Mesenchymal stem cell (in vitro differentiated cells and primary cell): ENCODE measurements around the gene SRPK3.
"Not testable (repeated sequence)": the region's sequence is repeated elsewhere in the genome, so short reads cannot be mapped to it uniquely, and the experiment has no call there.

ENCODE experiments used
- DNase-seq: peaks from one replicate; pipeline ENCODE4 v3.0.0-alpha.2; 2013
- H2AFZ ChIP-seq: one replicate; pipeline ENCODE4 v1.6.1; 2013; ENCODE audit warnings: low read depth, mild to moderate bottlenecking, control low read depth, inconsistent platforms, low read length, moderate library complexity
- H2AK5ac ChIP-seq: 2 replicates; pipeline ENCODE4 v1.6.1; 2013; ENCODE audit warnings: low read length, moderate library complexity, mild to moderate bottlenecking, inconsistent platforms; ENCODE audit not compliant: severe bottlenecking
- H2BK120ac ChIP-seq: one replicate; pipeline ENCODE4 v1.6.1; 2013; ENCODE audit warnings: low read depth, mild to moderate bottlenecking, inconsistent platforms, low read length, moderate library complexity
- H2BK12ac ChIP-seq, 2 experiments: one replicate each; pipeline ENCODE4 v1.6.1; 2013; ENCODE audit warnings: inconsistent platforms in 2 of 2, low read length in 2 of 2, mild to moderate bottlenecking in 2 of 2, moderate library complexity in 2 of 2, control low read depth in 1 of 2
- H2BK15ac ChIP-seq: one replicate; pipeline ENCODE4 v1.6.1; 2013; ENCODE audit warnings: mild to moderate bottlenecking, low read depth, inconsistent platforms; ENCODE audit not compliant: poor library complexity, severe bottlenecking
- H2BK5ac ChIP-seq: 2 replicates; pipeline ENCODE4 v1.6.1; 2013; ENCODE audit warnings: low read depth, mild to moderate bottlenecking, low read length, control low read depth, inconsistent platforms; ENCODE audit not compliant: poor library complexity, severe bottlenecking
- H3K14ac ChIP-seq, 2 experiments: one replicate each; pipeline ENCODE4 v1.6.1; 2013; ENCODE audit warnings: inconsistent platforms in 2 of 2, low read length in 2 of 2, control low read depth in 1 of 2, mild to moderate bottlenecking in 1 of 2, moderate library complexity in 1 of 2
- H3K18ac ChIP-seq, 2 experiments: one replicate each; pipeline ENCODE4 v1.6.1; 2013; ENCODE audit warnings: inconsistent platforms in 2 of 2, low read length in 2 of 2, control low read depth in 1 of 2, low read depth in 1 of 2, mild to moderate bottlenecking in 1 of 2
- H3K23ac ChIP-seq, 2 experiments: one replicate each; pipeline ENCODE4 v1.6.1; 2013; ENCODE audit warnings: inconsistent platforms in 2 of 2, low read length in 2 of 2, mild to moderate bottlenecking in 2 of 2, moderate library complexity in 2 of 2, control low read depth in 1 of 2
- H3K27ac ChIP-seq: 2 replicates; pipeline ENCODE4 v1.5.1; 2013; ENCODE audit warnings: mild to moderate bottlenecking, moderate library complexity, low read length, control low read depth, inconsistent platforms; ENCODE audit not compliant: poor library complexity, severe bottlenecking
- H3K27me3 ChIP-seq, 2 experiments: 2 replicates each; pipeline versions ENCODE4 v1.6.1 to v1.7.0; 2013; ENCODE audit warnings: low read length in 2 of 2, mild to moderate bottlenecking in 2 of 2, moderate library complexity in 2 of 2, control low read depth in 1 of 2, inconsistent platforms in 1 of 2; ENCODE audit not compliant: control insufficient read depth in 1 of 2, insufficient read depth in 1 of 2
- H3K36me3 ChIP-seq, 2 experiments: 2 replicates each; pipeline versions ENCODE4 v1.6.1 to v1.7.0; 2013; ENCODE audit warnings: low read length in 2 of 2, control low read depth in 1 of 2, inconsistent platforms in 1 of 2, low read depth in 1 of 2, mild to moderate bottlenecking in 1 of 2; ENCODE audit not compliant: insufficient read depth in 2 of 2, control insufficient read depth in 1 of 2
- H3K4ac ChIP-seq, 2 experiments: one replicate each; pipeline ENCODE4 v1.6.1; 2013; ENCODE audit warnings: inconsistent platforms in 2 of 2, low read length in 2 of 2, mild to moderate bottlenecking in 2 of 2, moderate library complexity in 2 of 2, control low read depth in 1 of 2, low read depth in 1 of 2
- H3K4me1 ChIP-seq: 2 replicates; pipeline ENCODE4 v1.6.1; 2013; ENCODE audit warnings: low read depth, low read length, control low read depth; ENCODE audit not compliant: control insufficient read depth, insufficient read depth
- H3K4me2 ChIP-seq: 2 replicates; pipeline ENCODE4 v1.6.1; 2013; ENCODE audit warnings: low read length, mild to moderate bottlenecking, inconsistent platforms; ENCODE audit not compliant: poor library complexity, severe bottlenecking
- H3K4me3 ChIP-seq, 2 experiments: 2 replicates each; pipeline versions ENCODE4 v1.5.1 to v1.7.0; 2013; ENCODE audit warnings: low read length in 2 of 2, mild to moderate bottlenecking in 2 of 2, control low read depth in 1 of 2, low read depth in 1 of 2; ENCODE audit not compliant: insufficient read depth in 1 of 2
- H3K79me1 ChIP-seq: replicated peaks from 2 replicates; pipeline ENCODE4 v1.6.1; 2013; ENCODE audit warnings: mild to moderate bottlenecking, control low read depth, low read length, inconsistent platforms; ENCODE audit not compliant: poor library complexity, severe bottlenecking
- H3K9ac ChIP-seq: 2 replicates; pipeline ENCODE4 v1.7.0; 2013; ENCODE audit warnings: mild to moderate bottlenecking, low read length, moderate library complexity
- H3K9me3 ChIP-seq: 2 replicates; pipeline ENCODE4 v1.7.0; 2013; ENCODE audit warnings: mild to moderate bottlenecking, low read length; ENCODE audit not compliant: control insufficient read depth
- H4K8ac ChIP-seq: one replicate; pipeline ENCODE4 v1.6.1; 2013; ENCODE audit warnings: inconsistent platforms, mild to moderate bottlenecking, low read length, moderate library complexity
- H4K91ac ChIP-seq: one replicate; pipeline ENCODE4 v1.6.1; 2013; ENCODE audit warnings: mild to moderate bottlenecking, low read length, inconsistent platforms
- WGBS: methylation state at CpG from one replicate; pipeline ENCODE4 v1.1.7; 2013; ENCODE audit warnings: mixed read lengths; 5-methylcytosine and 5-hydroxymethylcytosine counted together

Gene SRPK3

GRCh38 chrX:153743468-153744209, 37.2 kb upstream of the SRPK3 start:
- H2BK5ac ChIP-seq, H2BK15ac ChIP-seq, H3K27ac ChIP-seq, H2BK120ac ChIP-seq, H2AFZ ChIP-seq, H3K79me1 ChIP-seq, H3K4ac ChIP-seq, H4K91ac ChIP-seq, H3K14ac ChIP-seq, H2AK5ac ChIP-seq, H3K27me3 ChIP-seq, H3K9ac ChIP-seq, H2BK12ac ChIP-seq, DNase-seq, H3K23ac ChIP-seq, H3K18ac ChIP-seq, H3K9me3 ChIP-seq, H3K4me2 ChIP-seq, H3K4me1 ChIP-seq: not testable (repeated sequence)
- Histone ChIP-seq H4K8ac (peak overlapping the region; percentile 69), H3K4me3 (peak overlapping the region in 1 of 2 experiments; percentile 18), H3K36me3 (peaks cover under 1 to 12% of the 10 kb centered on the region in 2 experiments)
- WGBS, result 12% methylated on average over 9 of the region's 35 CpGs

- no peak overlapping the region for H2AFZ ChIP-seq
- no peak overlapping the region for H3K14ac ChIP-seq
- peak overlapping the region in 1 of 2 experiments; percentile 18 for H3K4me3 ChIP-seq
- 33% methylated on average over 25 of the region's 38 CpGs for WGBS
- H2BK120ac ChIP-seq, result no peak overlapping the region
- H3K27me3 ChIP-seq, result peaks cover 0 to 8% of the 10 kb centered on the region in 2 experiments
- H2BK5ac ChIP-seq, result no peak overlapping the region
- peak overlapping the region; percentile 69 for H4K8ac ChIP-seq
- H2BK15ac ChIP-seq, result no peak overlapping the region
- DNase-seq, result no peak
- H3K4me2 ChIP-seq, result no peak overlapping the region
- H3K36me3 ChIP-seq, result peaks cover 0 to 12% of the 10 kb centered on the region in 2 experiments
- peaks cover 5% of the 10 kb centered on the region for H3K4me1 ChIP-seq
- H3K27ac ChIP-seq, result no peak overlapping the region
- H3K18ac ChIP-seq, result no peak overlapping the region
- no peak overlapping the region for H3K9ac ChIP-seq
- peaks cover under 1% of the 10 kb centered on the region for H3K9me3 ChIP-seq
- no peaks in the 10 kb centered on the region for H3K79me1 ChIP-seq
- H2BK12ac ChIP-seq, result no peak overlapping the region
- H4K91ac ChIP-seq, result no peak overlapping the region
- H3K23ac ChIP-seq, result no peak overlapping the region
- H2AK5ac ChIP-seq, result no peak overlapping the region
- H3K4ac ChIP-seq, result no peak overlapping the region
These were observed 36.4 kb upstream of the SRPK3 start for GRCh38 chrX:153744210-153745066.

GRCh38 chrX:153745067-153745433, 35.8 kb upstream of the SRPK3 start:
- H3K36me3 ChIP-seq, H3K9ac ChIP-seq, H3K4me3 ChIP-seq, H3K9me3 ChIP-seq, H3K4me2 ChIP-seq, H3K14ac ChIP-seq, H3K4ac ChIP-seq, H2BK120ac ChIP-seq, H2AFZ ChIP-seq, H3K18ac ChIP-seq, H2BK5ac ChIP-seq, H3K23ac ChIP-seq, H4K8ac ChIP-seq, H2AK5ac ChIP-seq, H3K4me1 ChIP-seq, H3K27ac ChIP-seq, DNase-seq, H4K91ac ChIP-seq, H3K27me3 ChIP-seq, H2BK12ac ChIP-seq, H3K79me1 ChIP-seq, H2BK15ac ChIP-seq: not testable (repeated sequence)
- 73% methylated on average over 8 of the region's 12 CpGs for WGBS

GRCh38 chrX:153746359-153746758, 34.5 kb upstream of the SRPK3 start:
- no peak overlapping the region for H2AK5ac ChIP-seq
- H3K36me3 ChIP-seq, result no peaks in the 10 kb centered on the region
- peaks cover 5% of the 10 kb centered on the region for H3K4me1 ChIP-seq
- no peak overlapping the region for H3K23ac ChIP-seq
- no peak for DNase-seq
- H3K4me2 ChIP-seq, result no peak overlapping the region
- no peak overlapping the region for H3K18ac ChIP-seq
- H3K79me1 ChIP-seq, result no peaks in the 10 kb centered on the region
- no peak overlapping the region for H2AFZ ChIP-seq
- no peak overlapping the region for H3K27ac ChIP-seq
- H4K8ac ChIP-seq, result no peak overlapping the region
- no peak overlapping the region for H3K4ac ChIP-seq
- no peak overlapping the region for H3K9ac ChIP-seq
- H2BK120ac ChIP-seq, result no peak overlapping the region
- H3K4me3 ChIP-seq, result no peak overlapping the region
- 69% methylated on average over 3 of the region's 3 CpGs for WGBS
- H3K14ac ChIP-seq, result no peak overlapping the region
- H2BK15ac ChIP-seq, result no peak overlapping the region
- no peak overlapping the region for H2BK12ac ChIP-seq
- no peak overlapping the region for H2BK5ac ChIP-seq
- no peak overlapping the region for H4K91ac ChIP-seq
- peaks cover 0 to 12% of the 10 kb centered on the region in 2 experiments for H3K27me3 ChIP-seq
- H3K9me3 ChIP-seq, result peaks cover 3% of the 10 kb centered on the region
